HG03342 (cell line): ENCODE results near the gene EME1.

Experiments
- ATAC-seq: cut with Tn5 transposase; IDR thresholded peaks from one replicate; pipeline ENCODE4 v1.9.1; 2021; ENCODE audit warnings: mild to moderate bottlenecking, moderate library complexity; ENCODE audit not compliant: unreplicated experiment

The EME1 gene

DNA sequence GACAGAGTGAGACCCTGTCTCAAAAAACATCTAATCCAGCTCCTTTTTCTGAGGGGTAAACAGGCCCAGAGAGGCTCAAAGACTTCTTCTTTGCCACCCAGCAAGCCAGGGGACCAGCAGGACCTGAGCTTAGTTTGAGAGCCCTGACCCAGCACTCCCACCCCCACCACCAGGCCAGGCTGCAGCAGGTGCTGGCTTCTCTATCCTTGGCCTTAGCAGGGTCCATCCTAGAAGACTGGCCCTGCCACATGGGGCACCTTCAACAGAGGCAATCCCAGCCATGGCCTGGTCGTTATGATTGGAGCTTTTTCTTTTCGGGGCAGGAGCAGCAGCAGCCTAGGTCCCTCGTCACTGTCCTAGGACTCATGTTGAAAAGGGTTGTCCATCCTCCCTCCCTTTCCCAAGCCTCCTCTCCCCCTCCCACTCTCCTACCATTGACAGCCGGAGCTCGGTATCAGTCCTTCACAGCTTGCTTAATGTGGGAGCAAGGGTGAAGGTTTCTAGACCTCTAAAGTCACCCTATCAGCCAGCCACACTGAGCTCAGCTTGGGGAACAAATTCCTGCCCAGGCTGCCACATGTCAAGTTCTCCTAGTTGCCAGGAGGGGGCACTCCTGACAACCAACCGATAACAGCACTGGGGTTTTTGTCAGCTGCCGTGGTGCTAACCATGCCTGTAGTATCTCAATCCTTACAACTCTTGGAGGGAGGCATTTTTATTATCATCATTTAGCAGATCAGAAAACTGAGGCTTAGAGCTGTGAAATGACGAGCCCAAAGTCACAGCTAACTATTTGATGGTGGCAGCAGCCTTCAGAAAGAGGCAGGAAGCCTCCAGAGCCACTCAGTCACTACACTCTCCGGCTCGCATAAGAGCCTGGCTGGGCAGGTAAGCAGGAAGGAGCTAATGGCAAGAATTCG is 11.2 kb upstream of the EME1 start:
- ATAC-seq = peak; percentile 65

- ATAC-seq = no peak
These were observed 10.4 kb upstream of the EME1 start for GRCh38 chr17:50362661-50363060.

DNA sequence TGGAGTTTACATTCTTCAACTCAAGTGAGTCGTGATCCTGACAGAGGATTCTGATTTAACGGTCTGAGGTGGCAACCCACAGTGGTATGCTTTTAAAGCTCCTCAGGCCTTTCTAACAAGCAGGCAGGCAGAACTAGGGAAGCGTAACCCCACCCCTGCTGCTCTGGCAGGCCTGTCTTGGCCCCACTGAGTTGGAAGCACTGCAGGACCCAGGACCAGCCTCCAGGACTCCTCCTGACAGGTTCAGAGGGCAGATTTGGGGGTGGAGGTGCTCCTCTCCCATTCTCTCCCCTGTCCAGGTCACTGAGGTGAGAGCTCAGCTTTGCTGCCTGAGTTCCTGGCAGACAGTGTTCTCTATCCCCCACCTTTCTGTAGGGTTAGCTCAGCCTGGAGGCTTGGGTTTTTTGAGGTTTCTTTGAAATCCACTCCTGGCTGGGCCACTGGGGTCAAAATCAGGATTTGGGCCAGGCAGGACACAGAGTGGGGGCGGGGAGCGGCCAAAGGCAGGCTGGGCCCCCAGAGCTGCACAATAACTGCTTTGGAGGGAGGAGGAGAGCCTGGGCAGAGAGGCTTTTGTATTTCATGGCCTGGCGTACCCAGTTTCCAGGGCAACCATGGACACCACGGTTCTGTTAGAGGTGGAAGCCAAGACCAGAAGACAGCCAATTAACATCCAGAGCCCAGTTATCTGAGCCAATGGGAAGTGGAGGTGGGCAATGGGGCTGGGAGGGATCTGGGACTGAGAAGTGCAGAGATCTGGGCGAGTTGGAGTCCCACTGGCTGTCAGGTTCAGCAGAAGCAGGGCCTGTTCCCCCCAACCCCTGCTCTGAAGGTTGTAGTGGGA is 9.6 kb upstream of the EME1 start:
- no peak for ATAC-seq

DNA sequence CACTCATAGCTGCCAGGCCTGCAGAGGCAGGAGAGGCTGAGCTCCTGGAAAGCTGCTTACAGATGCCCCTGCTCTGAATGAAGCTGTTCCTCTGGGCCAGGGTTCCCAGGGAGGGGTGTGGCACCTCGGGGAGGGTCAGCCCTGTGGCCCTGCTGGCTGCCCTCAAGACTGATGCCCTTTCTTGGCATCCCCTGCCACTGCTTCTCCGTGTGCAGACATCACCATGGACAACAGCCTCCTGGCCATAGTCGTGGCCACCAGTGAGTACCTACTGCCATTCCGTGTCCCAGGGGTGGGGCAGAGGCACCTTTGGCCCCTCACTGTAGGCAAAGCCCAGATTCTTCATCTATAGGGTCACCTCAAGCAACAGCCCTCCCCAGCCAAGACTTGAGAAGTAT is 9.0 kb upstream of the EME1 start:
- ATAC-seq = no peak

DNA sequence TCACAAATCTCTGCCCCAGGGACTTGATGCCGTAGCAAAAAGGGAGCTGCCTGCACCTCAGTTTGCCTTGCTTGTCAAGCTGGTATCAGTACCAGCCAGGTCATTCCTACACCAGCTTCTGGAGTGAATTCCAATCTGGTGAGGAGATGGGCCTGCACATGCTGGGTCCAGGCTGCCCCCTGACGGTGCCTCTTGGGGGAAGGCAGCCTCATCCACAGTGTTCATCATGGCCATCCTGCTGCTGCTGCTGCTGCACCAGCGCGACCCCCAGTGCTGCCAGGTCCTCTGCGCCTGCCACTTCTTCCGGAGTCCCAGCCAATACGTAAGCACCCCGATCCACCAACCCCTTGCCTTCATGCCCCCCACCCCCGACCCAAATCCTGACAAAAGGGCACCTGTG is 8.3 kb upstream of the EME1 start:
- no peak for ATAC-seq

DNA sequence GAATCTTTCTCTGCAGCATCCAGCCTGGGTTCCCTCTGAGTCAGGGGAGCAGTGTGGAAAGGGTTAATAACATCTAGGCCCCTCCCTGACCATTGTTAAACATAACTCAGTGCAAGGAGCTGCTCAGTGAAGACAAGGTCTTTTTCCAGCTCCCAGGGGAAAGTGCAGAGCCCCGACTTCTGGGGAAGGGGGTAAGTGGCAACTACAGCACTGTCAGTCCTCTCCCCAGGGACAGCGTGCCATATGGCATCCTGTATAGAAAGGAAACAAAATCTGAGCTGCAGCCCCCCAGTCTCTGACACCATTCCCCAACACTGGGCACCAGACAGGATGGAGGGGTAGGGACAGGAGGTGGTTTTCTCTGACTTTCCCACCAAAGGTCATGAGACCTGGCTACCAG is 7.9 kb upstream of the EME1 start:
- ATAC-seq = no peak

- no peak for ATAC-seq
These were observed 7.2 kb upstream of the EME1 start for GRCh38 chr17:50365649-50366393.

DNA sequence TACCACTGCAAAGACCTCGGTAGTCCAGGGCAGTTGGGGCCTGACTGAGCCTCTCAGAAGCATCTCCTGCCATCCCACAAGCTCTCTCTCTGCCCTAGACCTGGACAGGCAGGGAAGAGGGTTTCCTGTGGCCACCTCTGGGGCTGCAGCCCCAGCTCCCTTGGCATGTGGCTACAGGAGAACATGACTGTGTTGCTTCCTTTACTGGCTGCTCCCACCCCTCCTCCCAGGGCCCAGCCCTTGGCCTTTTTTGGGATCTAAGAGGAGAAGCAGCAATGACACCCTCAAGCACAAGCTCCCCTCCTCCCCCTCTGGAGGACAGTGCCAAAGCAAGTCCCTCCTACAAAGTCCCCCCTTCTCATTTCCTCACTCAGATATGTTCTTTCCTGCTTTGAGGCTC is 5.6 kb upstream of the EME1 start:
- ATAC-seq = no peak

DNA sequence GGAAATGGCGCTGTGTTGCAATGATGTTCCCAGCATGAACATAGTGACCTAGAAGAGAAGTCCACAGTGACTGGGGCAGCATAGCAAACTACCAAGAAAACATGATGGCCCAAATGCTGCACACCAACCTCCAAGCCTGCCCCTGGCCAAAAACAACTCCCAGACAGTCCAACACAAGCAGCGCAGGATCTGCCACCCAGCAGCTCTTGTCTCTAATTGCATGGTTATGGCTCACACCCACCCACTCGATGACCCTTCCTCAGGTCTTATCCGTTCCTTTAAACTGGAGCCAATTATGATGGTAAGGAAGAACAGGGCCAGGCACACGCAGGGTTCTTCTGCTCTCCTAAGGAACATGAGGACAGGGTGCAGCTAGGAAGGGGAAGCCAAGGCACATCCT is 3.0 kb upstream of the EME1 start:
- no peak for ATAC-seq

DNA sequence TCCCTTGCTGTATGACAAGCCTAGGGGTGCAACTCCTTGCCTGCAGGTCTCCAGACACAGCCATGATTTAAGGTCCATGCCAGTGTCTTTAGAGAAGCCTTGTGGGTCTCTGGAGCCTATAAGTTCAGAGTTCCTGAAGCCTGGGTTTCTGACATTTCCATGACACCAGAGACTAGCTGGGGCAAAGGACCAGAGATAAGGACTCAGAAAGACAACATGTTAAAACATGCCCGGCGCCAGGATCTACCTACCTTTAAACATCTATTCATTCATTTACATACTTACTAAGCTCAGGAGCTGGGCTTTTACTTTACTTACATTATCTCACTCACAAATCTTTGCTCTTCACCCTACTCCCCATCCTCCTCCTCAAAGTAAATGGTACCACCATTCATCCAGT is 1.5 kb upstream of the EME1 start:
- no peak for ATAC-seq

DNA sequence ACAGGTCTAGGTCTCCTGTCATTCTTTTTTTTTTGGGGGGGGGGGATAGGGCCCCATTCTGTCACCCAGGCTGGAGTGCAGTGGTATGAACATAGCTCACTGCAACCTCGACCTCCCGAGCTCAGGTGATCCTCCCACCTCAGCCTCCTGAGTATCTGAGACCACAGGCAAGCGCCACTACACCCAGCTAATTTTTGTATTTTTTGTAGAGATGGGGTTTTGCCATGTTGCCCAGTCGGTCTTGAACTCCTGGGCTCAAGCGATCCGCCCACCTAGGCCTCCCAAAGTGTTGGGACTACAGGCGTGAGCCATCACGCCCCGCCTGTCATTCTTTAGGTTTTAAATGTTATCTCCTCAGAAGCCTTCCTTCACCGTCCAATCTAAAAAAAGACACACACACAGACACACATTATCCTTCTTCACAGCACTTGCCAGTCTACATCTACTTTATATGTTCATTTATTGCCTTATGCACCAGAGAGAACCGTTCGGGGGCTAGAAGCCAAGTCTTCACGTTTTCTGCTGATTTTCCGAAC is 739 bp upstream of the EME1 start:
- peak; percentile 7 for ATAC-seq

DNA sequence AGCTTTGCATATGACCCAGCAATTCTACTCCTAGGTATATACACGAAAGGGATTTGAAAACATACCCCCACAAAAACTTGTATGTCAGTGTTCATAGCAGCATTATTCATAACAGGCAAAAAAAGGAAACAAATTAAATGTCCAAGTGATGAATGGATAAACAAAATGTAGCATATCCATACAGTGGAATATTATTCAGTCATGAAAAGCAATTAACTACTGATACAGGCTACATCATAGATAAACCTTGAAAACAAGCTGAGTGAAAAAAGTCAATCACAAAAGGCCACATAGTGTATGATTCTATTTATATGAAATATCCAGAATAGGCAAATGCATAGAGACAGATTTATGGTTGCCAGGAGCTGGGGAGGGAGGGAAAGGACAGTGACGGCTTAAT is 676 bp downstream of the EME1 start:
- no peak for ATAC-seq

GRCh38 chr17:50375858-50376538 is 3.0 kb downstream of the EME1 start:
- ATAC-seq = no peak

DNA sequence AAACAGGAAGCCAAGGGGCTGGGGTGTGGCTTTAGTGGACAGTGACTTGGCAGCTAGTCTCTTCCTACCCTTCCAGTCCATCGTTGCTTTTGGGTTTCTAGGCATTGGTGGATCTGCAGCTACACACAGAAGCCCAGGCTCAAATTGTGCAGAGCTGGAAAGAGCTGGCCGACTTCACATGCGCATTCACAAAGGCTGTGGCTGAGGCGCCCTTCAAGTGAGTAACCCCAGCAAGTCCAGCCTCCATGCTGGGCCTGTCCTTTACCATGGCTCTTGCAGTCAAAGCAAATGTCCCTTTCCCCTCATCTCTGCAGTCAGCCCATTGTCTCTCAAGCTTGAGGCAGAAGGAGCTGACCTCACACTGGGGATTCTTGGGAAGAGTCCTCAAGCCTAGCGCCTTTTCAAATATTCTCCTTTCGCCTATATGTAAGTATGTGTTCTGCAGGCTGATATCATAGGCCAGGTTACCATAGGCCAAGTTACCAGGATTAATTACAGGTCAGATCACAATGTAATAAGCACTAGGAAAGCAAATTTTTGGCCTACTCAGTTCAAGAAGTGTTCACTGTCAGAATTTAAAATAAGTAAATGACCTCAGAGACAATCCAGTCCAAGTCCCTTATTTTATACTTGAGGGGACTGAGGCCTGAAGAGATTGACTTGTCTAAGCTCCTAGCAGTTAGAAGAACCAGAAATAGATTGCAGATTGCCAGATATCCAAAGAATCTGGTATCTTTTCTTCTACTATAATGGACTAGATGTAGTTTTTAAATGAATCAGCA is 6.5 kb downstream of the EME1 start:
- ATAC-seq = no peak

DNA sequence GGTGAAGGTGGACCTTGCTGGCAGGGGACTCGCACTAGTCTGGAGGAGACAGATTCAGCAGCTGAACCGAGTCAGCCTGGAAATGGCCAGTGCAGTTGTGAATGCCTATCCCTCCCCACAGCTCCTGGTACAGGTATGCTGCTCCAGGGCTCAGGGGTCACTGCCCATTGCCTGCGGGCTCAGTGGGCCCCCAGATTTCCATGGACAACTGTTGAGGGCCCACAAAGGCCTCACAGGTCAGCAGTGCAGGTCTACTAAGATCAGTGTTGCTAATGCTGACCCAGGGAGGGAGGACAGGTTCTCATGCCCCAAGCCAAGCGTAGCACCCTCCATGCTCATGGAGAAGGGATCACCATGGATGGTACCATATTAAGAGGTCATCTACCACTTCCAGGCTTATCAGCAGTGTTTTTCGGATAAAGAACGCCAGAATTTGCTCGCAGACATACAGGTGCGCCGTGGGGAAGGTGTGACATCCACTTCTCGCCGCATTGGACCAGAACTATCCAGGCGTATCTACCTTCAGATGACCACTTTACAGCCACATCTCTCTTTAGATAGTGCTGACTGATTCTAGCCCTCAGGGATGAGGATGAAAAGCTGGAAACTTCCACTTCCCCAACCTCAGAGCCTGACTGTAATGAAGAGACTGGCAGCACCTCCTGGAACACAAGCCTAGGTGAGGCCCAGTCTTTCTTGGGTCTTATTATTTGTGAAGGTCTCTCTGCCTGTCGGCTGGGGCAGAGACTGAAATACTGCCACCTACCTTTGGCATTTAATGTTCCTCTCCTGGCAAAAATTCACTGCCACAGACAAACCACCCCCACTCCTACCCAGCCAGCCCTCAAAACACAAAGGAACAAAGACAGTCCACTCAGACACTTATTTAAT is 7.6 kb downstream of the EME1 start:
- ATAC-seq = no peak

- ATAC-seq = no peak
These were observed 8.3 kb downstream of the EME1 start for GRCh38 chr17:50381260-50381815.

DNA sequence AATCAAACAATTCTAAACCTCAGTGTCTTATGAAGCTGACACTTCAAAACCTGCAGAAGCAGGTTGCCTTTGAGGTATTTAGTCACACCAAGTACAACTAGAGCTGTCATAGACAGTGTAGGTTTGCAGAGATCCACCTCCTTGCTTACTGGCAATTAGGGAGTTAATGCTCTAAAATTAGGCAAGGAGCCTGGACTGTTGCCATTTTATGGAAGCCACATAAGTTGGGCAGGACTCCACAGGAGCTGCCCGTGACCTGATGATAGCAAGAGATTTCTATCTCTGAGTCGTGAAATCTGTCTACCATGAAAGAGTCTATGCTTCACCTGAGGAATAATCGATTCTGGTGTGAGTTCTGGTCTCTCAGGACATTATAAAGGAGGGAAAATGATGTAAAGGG is 8.9 kb downstream of the EME1 start:
- ATAC-seq = no peak

DNA sequence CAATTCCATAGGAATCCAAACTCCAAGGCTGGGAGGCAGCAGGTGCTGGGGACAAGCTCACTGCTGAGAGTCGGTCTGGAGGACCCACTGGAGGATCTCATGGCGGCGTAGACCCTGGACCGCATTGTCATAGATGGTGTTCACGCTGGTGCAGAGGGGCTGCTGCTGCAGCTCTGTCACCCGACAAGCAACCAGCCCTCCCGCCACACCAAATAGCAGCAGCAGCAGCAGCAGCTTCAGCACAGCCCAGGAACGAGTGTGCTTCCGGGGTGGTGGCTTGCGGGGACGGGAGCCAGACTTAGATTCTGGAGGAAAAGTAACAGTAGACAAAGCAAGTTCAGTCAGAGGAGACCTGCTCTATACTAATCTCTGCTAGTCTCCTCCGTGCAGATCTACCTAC is 9.9 kb downstream of the EME1 start:
- ATAC-seq = no peak
